Lower lobe of right lung (tissue), 2 donors: ENCODE data around the gene UGT1A1. TPM values are rescaled to one million over a fixed set of nuclear protein-coding genes. Genes with fewer than 3 reads are reported as not detected.
"Not testable (repeated sequence)": the region's sequence is repeated elsewhere in the genome, so short reads cannot be mapped to it uniquely, and the experiment has no call there.

ENCODE experiments used
- ATAC-seq, 2 donors: fragments of 200-7000 bp; cut with Tn5 transposase; one replicate each; pipeline ENCODE4 v1.9.1; 2020 to 2022; ENCODE audit warnings: mild to moderate bottlenecking in 2 of 2, moderate library complexity in 2 of 2
- DNase-seq: peaks from one replicate; pipeline ENCODE4 v3.0.0-alpha.2; 2020
- H3K27ac ChIP-seq: fragments of 200-600 bp; one replicate; pipeline ENCODE4 v1.8.0; 2022
- H3K27me3 ChIP-seq: fragments of 200-600 bp; one replicate; pipeline ENCODE4 v1.8.0; 2022; ENCODE audit warnings: low read depth
- H3K36me3 ChIP-seq: fragments of 200-600 bp; one replicate; pipeline ENCODE4 v1.8.0; 2022; ENCODE audit warnings: mild to moderate bottlenecking
- H3K4me1 ChIP-seq: fragments of 200-600 bp; one replicate; pipeline ENCODE4 v1.8.0; 2022
- H3K4me3 ChIP-seq: fragments of 200-600 bp; one replicate; pipeline ENCODE4 v1.8.0; 2022; ENCODE audit warnings: mild to moderate bottlenecking
- H3K9me3 ChIP-seq: fragments of 200-600 bp; one replicate; pipeline ENCODE4 v1.8.0; 2022
- CTCF ChIP-seq: fragments of 200-600 bp; IDR thresholded peaks from one replicate; pipeline ENCODE4 v1.8.0; 2022; ENCODE audit warnings: antibody characterized with exemption, mild to moderate bottlenecking
- intact Hi-C: fragments of 100-400 bp; cut with DNase I; formaldehyde crosslinking; loops from one replicate; pipeline ENCODE4 v1.11.0; 2022
- total RNA-seq: library from RNA; stranded (reverse); fragmentation: NEBNext Ultra II Directional; extraction: Animal tissue kit (Norgen Biotek cat#: 25700); gene quantifications from one replicate; pipeline ENCODE4 v1.2.1, GENCODE V29; 2021
- donor health status: DM: no; HTN: yes; CAD: no; lungs with severe emphysema.

Gene UGT1A1
- total RNA-seq, 1 donor from 2014 or later: 0.24 TPM

DNA sequence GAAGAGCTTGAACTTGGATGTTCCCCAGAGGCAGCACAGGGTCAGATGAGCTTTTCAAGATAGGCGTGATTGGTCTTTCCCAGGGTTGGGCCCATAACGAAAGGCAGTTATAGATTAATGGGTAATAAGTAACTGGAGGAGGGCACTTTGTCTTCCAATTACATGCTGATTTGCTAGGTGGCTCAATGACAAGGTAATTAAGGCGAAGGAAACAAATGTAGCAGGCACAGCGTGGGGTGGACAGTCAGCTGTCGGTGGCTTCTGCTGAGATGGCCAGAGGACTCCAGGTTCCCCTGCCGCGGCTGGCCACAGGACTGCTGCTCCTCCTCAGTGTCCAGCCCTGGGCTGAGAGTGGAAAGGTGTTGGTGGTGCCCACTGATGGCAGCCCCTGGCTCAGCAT lies 41.5 kb upstream of the UGT1A1 start, which contains the start of gene UGT1A4:
Gene UGT1A4, plus strand, starts transcription at position 185 of the 400 bp plus-strand sequence. Its CDS starts 85 bp downstream, at position 270.
- ATAC-seq: no peak
- Histone ChIP-seq H3K27ac (no peak within 1 kb of the TSS), H3K27me3 (no peaks in the 10 kb centered on the region), H3K9me3 (no peaks in the 10 kb centered on the region), H3K4me3 (no peak within 1 kb of the TSS), H3K4me1 (no peaks in the 10 kb centered on the region), H3K36me3 (no peaks in the 10 kb centered on the region)
- intact Hi-C loops: no loop called here
- TF ChIP-seq CTCF: no peak
- no peak for DNase-seq

GRCh38 chr2:233728723-233729301 lies 31.3 kb upstream of the UGT1A1 start, which contains the start of gene UGT1A3:
TSS of gene UGT1A3 (plus strand) at chr2:233729042. CDS start at chr2:233729127, 85 bp downstream.
- H3K9me3 ChIP-seq: no peaks in the 10 kb centered on the region
- no peaks in the 10 kb centered on the region for H3K36me3 ChIP-seq
- no peaks in the 10 kb centered on the region for H3K4me1 ChIP-seq
- no peak within 1 kb of the TSS for H3K27ac ChIP-seq
- intact Hi-C loops: no loop called here
- no peaks in the 10 kb centered on the region for H3K27me3 ChIP-seq
- no peak for TF ChIP-seq CTCF
- ATAC-seq: peak in 1 of 2 donors; percentile 21
- no peak within 1 kb of the TSS for H3K4me3 ChIP-seq
- no peak for DNase-seq

DNA sequence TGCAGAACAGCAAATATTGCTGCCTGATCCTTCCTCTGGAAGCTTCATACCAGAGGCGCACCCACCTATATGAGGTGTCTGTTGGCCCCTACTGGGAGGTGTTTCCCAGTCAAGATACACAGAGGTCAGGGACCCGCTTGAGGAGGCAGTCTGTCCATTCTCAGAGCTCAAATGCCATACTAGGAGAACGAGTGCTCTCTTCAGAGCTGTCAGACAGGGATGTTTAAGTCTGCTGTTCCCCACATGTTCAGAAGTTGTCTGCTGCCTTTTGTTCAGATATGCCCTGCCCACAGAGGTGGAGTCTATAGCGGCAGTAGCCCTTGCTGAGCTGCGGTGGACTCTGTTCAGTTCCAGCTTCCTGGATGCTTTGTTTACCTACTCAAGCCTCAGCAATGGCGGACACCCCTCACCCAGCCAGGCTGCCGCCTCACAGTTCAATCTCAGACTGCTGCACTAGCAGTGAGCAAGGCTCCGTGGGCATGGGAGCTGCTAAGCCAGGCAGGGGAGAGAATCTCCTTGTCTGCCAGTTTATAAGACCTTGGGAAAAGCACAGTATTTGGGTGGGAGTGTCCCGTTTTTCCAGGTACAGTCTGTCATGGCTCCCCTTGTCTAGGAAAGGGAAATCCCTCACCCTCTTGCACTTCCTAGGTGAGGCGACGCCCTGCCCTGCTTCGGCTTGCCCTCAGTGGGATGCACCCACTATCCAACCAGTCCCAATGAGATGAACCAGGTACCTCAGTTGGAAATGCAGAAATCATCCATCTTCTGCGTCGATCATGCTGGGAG lies 23.0 kb upstream of the UGT1A1 start:
- H3K27me3 ChIP-seq, intact Hi-C loops, H3K4me1 ChIP-seq, ATAC-seq, DNase-seq, H3K9me3 ChIP-seq, H3K27ac ChIP-seq, H3K36me3 ChIP-seq, H3K4me3 ChIP-seq: not testable (repeated sequence)

GRCh38 chr2:233740870-233741269 lies 19.2 kb upstream of the UGT1A1 start:
- Histone ChIP-seq H3K4me1 (no peaks in the 10 kb centered on the region), H3K4me3 (no peak overlapping the region), H3K36me3 (no peaks in the 10 kb centered on the region), H3K27me3 (no peaks in the 10 kb centered on the region), H3K9me3 (no peaks in the 10 kb centered on the region), H3K27ac (no peak overlapping the region)
- TF ChIP-seq CTCF: no peak
- intact Hi-C loops: no loop called here
- no peak for ATAC-seq
- no peak for DNase-seq

- H3K36me3 ChIP-seq: no peaks in the 10 kb centered on the region
- H3K27me3 ChIP-seq: no peaks in the 10 kb centered on the region
- intact Hi-C loops: no loop called here
- H3K27ac ChIP-seq: no peak overlapping the region
- DNase-seq (no peak), ATAC-seq (no peak)
- no peaks in the 10 kb centered on the region for H3K9me3 ChIP-seq
- no peak for TF ChIP-seq CTCF
- no peak overlapping the region for H3K4me3 ChIP-seq
- H3K4me1 ChIP-seq: no peaks in the 10 kb centered on the region
Measured at GRCh38 chr2:233743464-233744259, 16.4 kb upstream of the UGT1A1 start.
